ENCODE data around the gene RAX2. TPM values are rescaled to one million over a fixed set of nuclear protein-coding genes. Genes with fewer than 3 reads are reported as not detected.

The RAX2 gene
- total RNA-seq, 1 experiment from 2014 or later = not detected

DNA sequence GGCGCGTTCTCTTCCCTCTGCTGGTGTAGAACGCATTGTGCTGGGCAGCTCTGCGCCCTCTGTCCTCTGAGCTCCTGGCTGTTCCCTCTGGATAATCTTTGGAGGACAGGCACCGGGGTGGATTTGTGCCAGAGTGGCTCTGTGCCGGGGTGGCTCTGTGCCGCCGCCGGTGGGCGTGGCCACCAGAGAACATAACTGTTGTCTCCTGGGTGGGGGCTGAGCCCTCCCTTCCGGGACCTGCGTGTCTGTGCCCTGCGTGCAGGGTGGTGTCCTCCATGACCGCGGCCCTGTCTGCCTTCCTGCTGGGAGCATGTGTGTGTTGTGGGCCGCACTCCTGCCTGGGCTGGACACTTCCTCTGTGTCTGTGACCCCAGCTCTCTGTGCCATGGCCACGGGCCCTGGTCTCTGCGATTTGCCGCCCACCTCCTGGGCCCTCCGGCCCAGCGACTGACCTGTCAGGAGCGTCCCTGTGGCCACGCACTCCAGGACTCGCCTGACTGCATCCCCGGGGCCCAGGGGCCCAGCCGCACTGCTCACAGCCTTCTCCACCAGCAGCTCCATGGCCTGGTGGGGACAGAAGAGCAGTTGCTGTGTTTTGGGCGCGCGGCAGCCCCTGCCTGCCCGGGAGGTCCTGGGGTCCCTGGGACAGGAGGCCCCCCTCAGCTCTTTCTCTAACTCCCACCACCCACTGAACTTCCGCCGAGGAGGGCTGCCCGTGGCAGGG is 36.6 kb upstream of the RAX2 start:
- no peaks in the 10 kb centered on the region for H3K4me1 Mint-ChIP-seq (ENCODE audit: low read depth, unreplicated experiment)
- intact Hi-C loops (cut with micrococcal nuclease; ENCODE audit: unreplicated experiment) = no loop called here
- no peak for TF ChIP-seq CTCF (IDR thresholded peaks at IDR 0.05; ENCODE audit: insufficient read depth in 1 of 2, low read depth in 1 of 2, low read length in 1 of 2, severe bottlenecking in 1 of 2, unreplicated experiment in 1 of 2)
- no peaks in the 10 kb centered on the region for H3K36me3 Mint-ChIP-seq (ENCODE audit: insufficient read depth, unreplicated experiment)
- Histone ChIP-seq H3K4me3 (ENCODE audit: low read depth, low read length) (no peak overlapping the region), H3K4me1 (no peaks in the 10 kb centered on the region), H3K9me3 (no peaks in the 10 kb centered on the region), H3K27me3 (replicated peaks; ENCODE audit: control insufficient read depth, insufficient read depth, low read length) (no peaks in the 10 kb centered on the region), H3K36me3 (ENCODE audit: control insufficient read depth, insufficient read depth, low read length) (no peaks in the 10 kb centered on the region)
- no peak for DNase-seq
- H3K9me3 Mint-ChIP-seq (ENCODE audit: unreplicated experiment) = no peaks in the 10 kb centered on the region
- no TSS peak for BruUV-seq (replicated peaks)
- POLR2A ChIA-PET = no interaction called here
- no peak overlapping the region for H3K4me3 Mint-ChIP-seq (ENCODE audit: unreplicated experiment)
- H3K27me3 Mint-ChIP-seq (ENCODE audit: insufficient read depth, unreplicated experiment) = no peaks in the 10 kb centered on the region
- CTCF ChIA-PET = no interaction called here
- H3K27ac Mint-ChIP-seq (ENCODE audit: unreplicated experiment) = no peak overlapping the region

DNA sequence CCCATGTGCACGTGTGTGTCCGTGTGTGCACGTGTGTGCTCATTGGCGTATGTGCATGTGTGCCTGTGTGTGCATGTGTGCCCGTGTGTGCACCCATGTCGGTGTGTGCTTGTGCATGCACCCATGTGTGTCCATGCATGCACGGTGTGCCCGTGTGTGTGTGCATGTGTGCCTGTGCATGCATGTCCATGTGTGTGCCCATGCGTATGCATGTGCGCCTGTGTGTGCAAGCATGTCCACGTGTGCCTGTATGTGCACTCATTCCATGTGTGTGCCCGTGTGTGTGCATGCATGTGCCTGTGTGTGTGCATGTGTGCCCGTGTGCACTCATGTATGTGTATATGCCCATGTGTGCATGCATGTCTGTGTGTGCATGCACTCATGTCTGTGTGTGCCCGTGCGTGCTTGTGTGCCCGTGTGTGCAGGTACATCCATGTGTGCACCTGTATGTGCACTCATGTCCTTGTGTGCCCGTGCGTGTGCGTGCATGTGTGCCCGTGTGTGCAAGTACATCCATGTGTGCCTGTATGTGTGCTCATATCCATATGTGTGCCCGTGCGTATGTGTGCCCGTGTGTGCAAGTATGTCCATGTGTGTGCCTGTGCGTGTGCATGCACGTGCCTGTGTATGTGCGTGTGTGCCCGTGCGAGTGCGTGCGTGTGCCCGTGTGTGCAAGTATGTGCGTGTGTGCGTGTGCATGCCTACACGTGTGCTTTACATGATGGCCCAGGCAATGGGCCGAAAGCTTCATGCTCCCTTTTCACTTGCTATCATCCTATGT is 35.7 kb upstream of the RAX2 start:
- no peaks in the 10 kb centered on the region for H3K27me3 ChIP-seq (replicated peaks; ENCODE audit: control insufficient read depth, insufficient read depth, low read length)
- H3K36me3 ChIP-seq (ENCODE audit: control insufficient read depth, insufficient read depth, low read length) = no peaks in the 10 kb centered on the region
- no peaks in the 10 kb centered on the region for H3K4me1 ChIP-seq
- H3K4me3 Mint-ChIP-seq (ENCODE audit: unreplicated experiment) = no peak overlapping the region
- H3K27me3 Mint-ChIP-seq (ENCODE audit: insufficient read depth, unreplicated experiment) = no peaks in the 10 kb centered on the region
- ChIA-PET CTCF (no interaction called here), POLR2A (no interaction called here)
- no peaks in the 10 kb centered on the region for H3K9me3 ChIP-seq
- no peak overlapping the region for H3K4me3 ChIP-seq (ENCODE audit: low read depth, low read length)
- no peak for TF ChIP-seq CTCF (IDR thresholded peaks at IDR 0.05; ENCODE audit: insufficient read depth in 1 of 2, low read depth in 1 of 2, low read length in 1 of 2, severe bottlenecking in 1 of 2, unreplicated experiment in 1 of 2)
- H3K9me3 Mint-ChIP-seq (ENCODE audit: unreplicated experiment) = no peaks in the 10 kb centered on the region
- DNase-seq = no peak
- H3K36me3 Mint-ChIP-seq (ENCODE audit: insufficient read depth, unreplicated experiment) = no peaks in the 10 kb centered on the region
- no peaks in the 10 kb centered on the region for H3K4me1 Mint-ChIP-seq (ENCODE audit: low read depth, unreplicated experiment)
- intact Hi-C loops (cut with micrococcal nuclease; ENCODE audit: unreplicated experiment) = no loop called here
- no peak overlapping the region for H3K27ac Mint-ChIP-seq (ENCODE audit: unreplicated experiment)
- BruUV-seq (replicated peaks) = no TSS peak

- Mint-ChIP-seq H3K27ac (ENCODE audit: unreplicated experiment) (no peak overlapping the region), H3K27me3 (ENCODE audit: insufficient read depth, unreplicated experiment) (no peaks in the 10 kb centered on the region), H3K4me3 (ENCODE audit: unreplicated experiment) (no peak overlapping the region), H3K9me3 (ENCODE audit: unreplicated experiment) (no peaks in the 10 kb centered on the region), H3K4me1 (ENCODE audit: low read depth, unreplicated experiment) (no peaks in the 10 kb centered on the region), H3K36me3 (ENCODE audit: insufficient read depth, unreplicated experiment) (no peaks in the 10 kb centered on the region)
- Histone ChIP-seq H3K27me3 (replicated peaks; ENCODE audit: control insufficient read depth, insufficient read depth, low read length) (no peaks in the 10 kb centered on the region), H3K36me3 (ENCODE audit: control insufficient read depth, insufficient read depth, low read length) (no peaks in the 10 kb centered on the region), H3K9me3 (no peaks in the 10 kb centered on the region), H3K4me1 (no peaks in the 10 kb centered on the region), H3K4me3 (ENCODE audit: low read depth, low read length) (no peak overlapping the region)
- DNase-seq = no peak
- POLR2A ChIA-PET = no interaction called here
- CTCF ChIA-PET = no interaction called here
- intact Hi-C loops (cut with micrococcal nuclease; ENCODE audit: unreplicated experiment) = no loop called here
- no TSS peak for BruUV-seq (replicated peaks)
- TF ChIP-seq CTCF (IDR thresholded peaks at IDR 0.05; ENCODE audit: insufficient read depth in 1 of 2, low read depth in 1 of 2, low read length in 1 of 2, severe bottlenecking in 1 of 2, unreplicated experiment in 1 of 2) = no peak
Observed at GRCh38 chr19:3807131-3807480, 35.1 kb upstream of the RAX2 start.

Measured in Caco-2 (cell line).